ENCODE data around the gene MMP28.
A peak's percentile ranks its signal among the peaks of the same experiment; 100 is the strongest.
"Not testable (repeated sequence)": the region's sequence is repeated elsewhere in the genome, so short reads cannot be mapped to it uniquely, and the experiment has no call there.

The MMP28 gene

DNA sequence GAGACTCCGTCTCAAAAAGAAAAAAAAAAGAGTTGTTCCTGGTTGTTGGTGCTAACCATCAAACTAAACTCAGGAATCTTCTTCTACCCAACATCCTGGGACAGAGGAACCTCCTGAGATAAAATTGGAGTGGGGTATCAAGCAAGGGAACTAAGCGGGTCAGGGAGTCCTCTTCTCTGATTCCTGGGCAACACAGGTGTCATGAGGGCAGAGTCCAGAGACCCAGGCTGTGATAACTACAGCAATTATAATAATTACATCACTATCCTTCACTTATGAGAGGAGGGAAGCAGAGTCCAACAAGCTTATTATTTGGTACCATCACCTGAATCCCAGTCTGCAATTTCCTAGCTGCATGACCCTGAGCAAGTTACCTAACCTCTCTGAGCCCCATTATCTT lies 26.6 kb downstream of the MMP28 start:
- no peak for DNase-seq (ENCODE audit: low read depth in 1 of 2, low spot score in 1 of 2)

DNA sequence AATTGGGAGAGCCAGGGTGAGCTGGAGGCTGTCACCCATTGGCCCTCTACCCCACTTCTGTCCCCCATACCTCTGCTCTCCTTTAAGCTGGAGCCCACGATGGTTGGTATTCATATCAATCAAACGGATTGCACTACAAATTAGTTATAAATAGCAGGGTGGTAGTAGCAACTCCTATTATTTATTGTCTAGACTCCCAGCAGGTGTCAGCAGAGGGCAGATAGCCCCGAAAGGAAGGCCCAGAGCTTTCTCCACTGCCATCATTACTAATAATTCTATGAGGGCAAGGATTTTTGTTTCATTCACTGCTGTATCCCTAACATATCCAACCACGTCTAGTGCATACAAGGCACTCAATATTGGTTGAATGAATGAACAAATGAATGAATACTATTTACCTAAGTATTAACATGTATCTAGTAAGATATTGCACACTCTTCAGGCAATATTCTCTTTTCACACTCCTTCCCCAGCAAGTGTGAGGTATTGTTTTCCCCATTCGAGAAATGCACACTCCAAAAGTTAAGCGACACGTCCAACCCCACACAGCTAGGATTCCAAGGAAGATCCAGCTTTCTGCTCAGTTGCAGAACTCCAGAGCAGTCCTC lies 28.4 kb downstream of the MMP28 start:
- DNase-seq (ENCODE audit: low read depth in 1 of 2, low spot score in 1 of 2) = no peak

- DNase-seq (ENCODE audit: low read depth in 1 of 2, low spot score in 1 of 2) = no peak
Observed at GRCh38 chr17:35766489-35766877, 29.0 kb downstream of the MMP28 start.

DNA sequence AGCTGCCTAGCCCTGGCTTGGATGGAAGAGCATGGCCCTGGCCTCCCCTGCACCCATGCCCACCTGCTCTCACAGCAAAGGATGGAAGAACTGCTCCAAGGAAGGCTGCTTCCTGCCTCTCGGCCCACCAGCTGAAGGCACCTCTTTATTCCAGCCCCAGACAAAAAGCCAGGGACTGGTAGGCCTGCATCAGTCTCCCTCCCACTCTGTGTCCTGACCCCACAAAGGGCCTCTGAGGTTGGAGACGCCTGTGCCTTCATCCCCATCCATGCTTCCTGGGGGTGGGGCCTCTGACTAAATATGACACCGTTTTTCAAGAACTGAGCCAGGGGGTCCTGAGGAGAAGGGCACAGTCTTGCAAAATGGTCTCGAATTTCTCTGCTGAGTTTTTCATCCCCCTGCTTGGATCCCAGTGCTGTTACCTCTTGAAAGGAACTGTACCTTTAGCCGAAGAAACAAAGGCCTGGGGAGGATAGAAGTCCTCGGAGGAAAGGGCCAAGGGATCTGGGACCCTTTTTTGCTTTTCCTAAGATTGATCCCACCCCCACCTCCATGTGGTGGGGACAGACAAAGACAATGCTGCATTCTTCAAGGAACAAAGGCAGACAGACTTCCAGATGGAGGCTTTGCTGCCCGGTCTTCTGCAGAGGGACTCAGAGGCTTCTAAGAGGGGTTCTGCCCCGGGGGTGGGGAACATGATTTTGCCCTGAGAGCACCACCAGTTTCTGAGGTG lies 29.5 kb downstream of the MMP28 start:
- DNase-seq (ENCODE audit: low read depth in 1 of 2, low spot score in 1 of 2) = no peak

- no peak for DNase-seq (ENCODE audit: low read depth in 1 of 2, low spot score in 1 of 2)
Observed at GRCh38 chr17:35765086-35765710, 30.2 kb downstream of the MMP28 start.

- peak; percentile 75 to 79 for DNase-seq (ENCODE audit: low read depth in 1 of 2, low spot score in 1 of 2)
Observed at GRCh38 chr17:35764123-35764991, 31.1 kb downstream of the MMP28 start.

GRCh38 chr17:35763767-35764122 lies 31.7 kb downstream of the MMP28 start:
- no peak for DNase-seq (ENCODE audit: low read depth in 1 of 2, low spot score in 1 of 2)

DNA sequence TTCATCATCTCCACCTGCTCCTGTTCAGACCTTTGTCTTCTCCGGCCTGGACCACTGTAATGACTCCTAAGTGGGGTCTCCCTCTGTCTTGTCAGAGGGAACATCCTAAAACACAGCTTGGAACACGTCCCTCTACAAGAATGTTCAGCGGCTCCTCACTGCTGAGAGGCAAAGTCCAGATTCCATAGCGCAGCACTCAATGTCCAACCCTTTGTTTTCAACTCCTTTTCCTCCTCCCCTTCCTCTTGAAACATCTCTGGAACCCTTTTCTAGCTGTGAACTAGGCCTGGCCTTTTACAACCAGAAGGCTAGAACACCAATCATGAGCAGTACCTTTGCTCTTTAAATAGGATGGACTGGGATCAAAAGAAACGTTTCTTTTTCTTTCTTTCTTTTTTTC lies 33.8 kb downstream of the MMP28 start:
- no peak for DNase-seq (ENCODE audit: low read depth in 1 of 2, low spot score in 1 of 2)

- no peak for DNase-seq (ENCODE audit: low read depth in 1 of 2, low spot score in 1 of 2)
Observed at GRCh38 chr17:35760587-35760986, 34.9 kb downstream of the MMP28 start, which contains the start of gene C17orf50. C17orf50 (plus strand) TSS chr17:35760887; CDS start chr17:35760942, 55 bp downstream.

DNA sequence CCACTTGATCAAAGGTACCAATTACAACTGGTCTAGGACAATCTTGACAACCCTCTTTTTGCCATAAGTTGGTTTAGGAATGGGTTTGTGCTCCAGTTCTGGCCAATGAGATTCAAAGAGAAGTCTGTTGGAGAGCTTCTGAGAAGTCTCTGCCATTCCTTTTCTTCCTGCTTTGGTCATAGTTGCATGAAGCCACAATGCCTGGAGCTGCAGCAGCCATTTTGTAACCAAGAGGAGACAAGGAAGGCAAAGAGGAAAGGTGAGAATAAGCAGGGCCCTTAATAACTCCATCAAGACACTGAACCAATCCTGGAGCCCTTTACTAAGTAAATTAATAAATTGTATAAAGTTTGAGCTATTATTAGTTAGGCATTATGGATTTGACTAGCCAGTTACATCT lies 38.2 kb downstream of the MMP28 start:
- no peak for DNase-seq (ENCODE audit: low read depth in 1 of 2, low spot score in 1 of 2)

DNA sequence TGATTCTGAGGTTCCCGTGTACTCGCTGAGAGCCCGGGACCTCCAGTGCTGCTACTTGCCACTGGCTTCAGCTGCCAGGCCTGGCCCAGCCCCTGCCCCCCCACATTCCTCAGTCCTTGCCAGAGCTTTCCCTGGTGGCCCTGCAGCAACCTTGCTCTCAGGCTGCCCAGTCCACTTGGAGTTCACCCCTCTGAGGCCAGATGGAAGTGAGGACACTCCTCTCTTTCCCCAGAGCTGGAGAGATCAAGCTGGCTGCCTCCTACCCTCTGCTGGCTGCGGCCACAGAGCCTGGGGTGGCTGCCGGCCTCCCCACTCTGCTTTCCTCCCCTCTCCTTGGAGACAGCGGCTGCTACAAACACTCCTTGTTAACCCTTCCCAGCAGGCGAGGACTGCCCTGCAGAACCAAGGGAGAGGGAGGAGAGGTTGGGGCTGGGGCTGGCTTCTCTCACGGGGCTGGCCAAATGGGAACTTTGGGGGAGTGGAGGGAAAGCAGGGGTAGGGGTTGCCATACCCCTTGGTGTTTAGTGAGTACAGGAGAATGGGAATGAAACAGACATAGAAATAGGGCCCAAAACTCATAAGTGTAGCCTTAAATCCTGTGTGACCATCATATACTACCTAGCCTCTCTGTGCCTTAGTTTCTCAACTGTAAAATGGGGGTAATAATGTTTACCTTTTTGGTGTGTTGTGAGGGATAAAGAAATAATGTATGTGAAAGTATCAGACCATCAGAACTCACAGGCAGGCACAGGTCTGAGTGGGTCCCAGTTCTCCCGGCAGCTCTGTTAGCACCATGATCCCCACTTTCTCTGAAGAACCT lies 42.3 kb downstream of the MMP28 start, which contains the start of gene GAS2L2:
Gene GAS2L2 (minus strand): TSS at position 295 of the 820 bp plus-strand sequence. CDS start 389 bp downstream, outside the sequence.
- DNase-seq (ENCODE audit: low read depth in 1 of 2, low spot score in 1 of 2) = no peak

DNA sequence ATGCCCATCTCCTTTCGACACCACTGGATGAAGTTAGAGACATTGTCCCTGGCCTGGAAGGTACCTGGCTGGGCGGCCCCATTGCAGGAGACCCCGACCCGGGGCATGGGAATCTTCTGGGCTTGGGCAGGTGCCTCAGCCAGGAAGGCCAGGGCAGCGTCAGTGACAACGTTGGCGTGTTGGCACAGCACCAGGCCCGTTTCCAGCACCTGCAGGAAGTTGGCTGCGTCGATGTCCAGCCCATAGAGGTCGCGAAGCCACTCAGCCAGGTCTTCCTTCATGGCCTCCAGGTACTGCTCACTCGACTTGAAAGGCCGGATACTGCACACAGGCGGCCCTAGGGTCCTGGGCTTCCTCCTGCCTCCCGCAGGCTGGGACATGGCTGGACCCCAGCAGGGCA lies 43.0 kb downstream of the MMP28 start:
- DNase-seq (ENCODE audit: low read depth in 1 of 2, low spot score in 1 of 2) = no peak

GRCh38 chr17:35751541-35751940 lies 43.9 kb downstream of the MMP28 start:
- not testable (repeated sequence) for DNase-seq (ENCODE audit: low read depth in 1 of 2, low spot score in 1 of 2)

- DNase-seq (ENCODE audit: low read depth in 1 of 2, low spot score in 1 of 2) = no peak
Observed at GRCh38 chr17:35750526-35751395, 44.7 kb downstream of the MMP28 start.

DNA sequence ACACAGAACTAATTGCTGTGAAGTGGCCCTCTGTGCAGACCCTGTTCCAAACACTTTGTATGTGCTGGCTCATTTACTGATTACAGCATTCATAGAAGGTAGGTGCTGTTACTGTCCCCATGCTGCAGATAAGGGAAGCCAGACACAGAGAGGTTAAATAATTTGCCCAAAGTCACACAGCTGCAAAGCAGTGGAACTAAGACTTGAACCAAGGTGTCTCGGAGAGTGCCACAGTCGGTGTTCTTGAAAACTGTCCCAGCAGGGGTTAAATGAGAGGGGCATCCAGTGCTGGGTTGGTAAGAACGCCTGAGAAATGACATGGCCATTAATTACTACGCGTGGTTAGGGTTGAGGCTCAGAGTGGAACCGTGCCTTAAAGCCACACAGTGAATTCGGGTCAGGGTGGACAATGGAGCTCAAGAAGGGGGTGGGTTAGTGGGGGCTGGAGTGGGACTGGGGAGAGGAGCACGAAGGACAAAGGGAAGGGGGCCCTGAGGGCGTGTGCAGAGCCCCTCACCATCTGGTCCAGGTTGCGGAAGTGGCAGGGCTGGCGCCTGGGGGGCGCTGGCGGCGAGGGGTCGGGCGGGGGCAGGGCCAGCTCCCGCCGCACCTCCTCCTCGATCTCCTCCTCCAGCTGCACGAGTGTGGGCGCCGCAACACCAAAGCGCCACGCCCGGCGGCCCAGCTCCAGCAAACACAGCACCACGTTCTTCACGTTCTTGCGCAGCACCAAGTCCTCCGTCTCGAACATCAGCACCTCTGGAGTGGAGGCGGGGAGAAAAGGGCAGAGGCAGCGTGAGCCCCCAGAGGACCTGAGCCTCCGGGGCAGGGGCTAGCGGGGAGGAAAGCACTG lies 45.7 kb downstream of the MMP28 start:
- no peak for DNase-seq (ENCODE audit: low read depth in 1 of 2, low spot score in 1 of 2)

GRCh38 chr17:35748979-35749378 lies 46.5 kb downstream of the MMP28 start:
- no peak for DNase-seq (ENCODE audit: low read depth in 1 of 2, low spot score in 1 of 2)

DNA sequence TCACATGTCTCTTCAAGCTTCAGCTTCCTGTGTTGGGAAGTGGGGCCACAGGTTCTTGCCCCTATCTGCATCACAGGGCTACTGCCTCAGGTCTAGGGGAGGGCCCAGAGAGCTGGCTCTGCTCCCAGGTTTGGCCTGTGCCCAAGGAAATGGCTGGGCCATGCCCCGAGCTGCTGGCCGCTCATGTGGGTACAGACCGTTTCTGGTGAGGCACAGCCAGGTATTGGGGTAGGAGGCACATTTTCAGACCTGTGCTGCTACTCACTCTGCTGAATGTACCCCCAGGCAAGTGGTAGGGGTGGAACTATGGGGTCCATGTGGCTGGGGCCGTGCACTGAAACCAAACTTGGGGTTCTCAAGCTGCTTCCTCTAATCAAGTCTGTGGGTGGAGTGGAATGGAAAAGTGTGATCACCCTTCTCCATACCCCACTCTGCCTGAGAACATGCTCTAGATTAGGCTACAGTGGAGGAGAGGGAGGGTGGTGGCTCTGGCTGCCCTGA lies 47.0 kb downstream of the MMP28 start:
- DNase-seq (ENCODE audit: low read depth in 1 of 2, low spot score in 1 of 2) = no peak

DNA sequence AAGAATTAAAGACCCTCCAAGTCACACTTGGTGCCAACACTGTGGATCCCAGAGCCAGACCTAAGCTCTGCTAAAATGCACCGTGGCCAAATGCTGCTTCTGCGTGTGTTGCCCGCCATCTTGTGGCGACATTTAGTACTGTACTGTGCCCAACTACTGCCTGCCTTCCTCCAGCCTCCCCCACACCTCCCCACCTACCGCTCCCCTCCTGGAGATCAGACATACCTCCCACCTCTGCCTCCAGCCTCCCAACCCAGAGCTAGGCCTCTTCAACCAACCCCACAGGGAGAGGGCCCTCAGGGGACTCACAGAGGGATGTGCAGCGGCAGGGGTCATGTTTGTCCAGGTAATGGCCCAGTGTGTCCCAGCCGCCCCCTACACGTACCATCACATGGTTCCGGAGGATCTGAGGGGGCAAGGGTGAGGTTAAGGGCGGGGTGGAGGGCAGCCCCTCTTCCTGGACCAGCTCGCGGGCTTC lies 47.9 kb downstream of the MMP28 start:
- DNase-seq (ENCODE audit: low read depth in 1 of 2, low spot score in 1 of 2) = peak; percentile 54 to 69

Data from stimulated activated CD4-positive, alpha-beta T cell treated with anti-CD3 and anti-CD28 coated beads, Interleukin-15, amount 100 ng/mL, for 1 hour (primary cell).